Head of caudate nucleus (tissue), 42 donors: Measurements from ENCODE around the gene LPCAT2.
"Not testable (repeated sequence)": the region's sequence is repeated elsewhere in the genome, so short reads cannot be mapped to it uniquely, and the experiment has no call there.

ENCODE experiments used
- DNase-seq, 42 donors: peaks; one replicate each; pipeline versions ENCODE4 v3.0.0 to v3.0.0-alpha.2; 2020 to 2021; ENCODE audit warnings: mixed read lengths in 7 of 42
- intact Hi-C: fragments of 100-400 bp; cut with DNase I; formaldehyde crosslinking; loops from one replicate; pipeline ENCODE4 v1.15.0; 2022

The LPCAT2 gene

GRCh38 chr16:55568207-55568606 is 59.3 kb downstream of the LPCAT2 start:
- intact Hi-C loops, result no loop called here
- no peak for DNase-seq

GRCh38 chr16:55569025-55569424 is 60.2 kb downstream of the LPCAT2 start:
- intact Hi-C loops, result no loop called here
- DNase-seq, result no peak

GRCh38 chr16:55570159-55570558 is 61.3 kb downstream of the LPCAT2 start:
- DNase-seq, result no peak
- intact Hi-C loops, result no loop called here

- intact Hi-C loops, result no loop called here
Measured at GRCh38 chr16:55571191-55571897, 62.5 kb downstream of the LPCAT2 start.

GRCh38 chr16:55572439-55572838 is 63.6 kb downstream of the LPCAT2 start:
- intact Hi-C loops, result no loop called here
- DNase-seq, result no peak

More at GRCh38 chr16:55571191-55571897, 62.5 kb downstream of the LPCAT2 start:
- no peak for DNase-seq

GRCh38 chr16:55574811-55575210 is 65.9 kb downstream of the LPCAT2 start:
- intact Hi-C loops, result no loop called here
- DNase-seq, result no peak

GRCh38 chr16:55575496-55575895 is 66.6 kb downstream of the LPCAT2 start:
- no peak for DNase-seq
- intact Hi-C loops, result no loop called here

- intact Hi-C loops, result no loop called here
- no peak for DNase-seq
Measured at GRCh38 chr16:55576384-55576783, 67.5 kb downstream of the LPCAT2 start.

GRCh38 chr16:55577887-55578286 is 69.0 kb downstream of the LPCAT2 start:
- DNase-seq, result peak in 1 of 42 donors; percentile 1
- intact Hi-C loops, result no loop called here

- DNase-seq, result no peak
- intact Hi-C loops, result no loop called here
Measured at GRCh38 chr16:55585631-55586030, 76.8 kb downstream of the LPCAT2 start.

- intact Hi-C loops, result no loop called here
- DNase-seq, result no peak
Measured at GRCh38 chr16:55588799-55589198, 79.9 kb downstream of the LPCAT2 start.

- intact Hi-C loops, result no loop called here
- no peak for DNase-seq
Measured at GRCh38 chr16:55592306-55592705, 83.4 kb downstream of the LPCAT2 start.

- DNase-seq, result no peak
- intact Hi-C loops, result no loop called here
Measured at GRCh38 chr16:55597928-55598327, 89.1 kb downstream of the LPCAT2 start.

- intact Hi-C loops, result no loop called here
- DNase-seq, result no peak
Measured at GRCh38 chr16:55605754-55606336, 97.0 kb downstream of the LPCAT2 start.

GRCh38 chr16:55613613-55614335 is 104.9 kb downstream of the LPCAT2 start:
- no peak for DNase-seq

GRCh38 chr16:55615071-55615470 is 106.2 kb downstream of the LPCAT2 start:
- intact Hi-C loops, result no loop called here
- no peak for DNase-seq

More at GRCh38 chr16:55613613-55614335, 104.9 kb downstream of the LPCAT2 start:
- intact Hi-C loops, result no loop called here

- intact Hi-C loops, DNase-seq: not testable (repeated sequence)
Measured at GRCh38 chr16:55615670-55616069, 106.8 kb downstream of the LPCAT2 start.

GRCh38 chr16:55621771-55622170 is 112.9 kb downstream of the LPCAT2 start:
- DNase-seq, result no peak
- intact Hi-C loops, result no loop called here

GRCh38 chr16:55622272-55622671 is 113.4 kb downstream of the LPCAT2 start:
- intact Hi-C loops, result no loop called here
- no peak for DNase-seq

GRCh38 chr16:55622930-55623561 is 114.2 kb downstream of the LPCAT2 start:
- intact Hi-C loops, result no loop called here
- no peak for DNase-seq
